ENCODE measurements around the gene ISM1. TPM values are rescaled to one million over a fixed set of nuclear protein-coding genes. Genes with fewer than 3 reads are reported as not detected.
A peak's percentile ranks its signal among the peaks of the same experiment; 100 is the strongest.

ISM1 gene
- total and polyA plus RNA-seq, 4 donors: 6.0 to 11.6 (median 9.3) TPM

GRCh38 chr20:13250251-13250650, 29.2 kb downstream of the ISM1 start:
- no peak overlapping the region for H3K4me3 ChIP-seq (ENCODE audit: low read depth, low read length)
- no peaks in the 10 kb centered on the region for H3K27me3 ChIP-seq (ENCODE audit: control insufficient read depth, insufficient read depth, low read length)
- DNase-seq (ENCODE audit: low read depth in 4 of 6, low spot score in 6 of 6): peak in 5 of 6 donors; percentile 38 to 89 (median 57)
- peak overlapping the region; percentile 33 for H3K27ac ChIP-seq (ENCODE audit: low read depth, low read length)
- no peaks in the 10 kb centered on the region for H3K36me3 ChIP-seq (ENCODE audit: control insufficient read depth, insufficient read depth, low read length)
- peaks cover 9% of the 10 kb centered on the region for H3K4me1 ChIP-seq (ENCODE audit: control insufficient read depth, insufficient read depth, low read length)
- no peaks in the 10 kb centered on the region for H3K9me3 ChIP-seq (ENCODE audit: control insufficient read depth, insufficient read depth, low read length)
- WGBS (ENCODE audit: insufficient coverage): 27% methylated on average over 6 of the region's 6 CpGs

- Histone ChIP-seq H3K27ac (ENCODE audit: low read depth, low read length) (peak overlapping the region; percentile 10), H3K36me3 (ENCODE audit: control insufficient read depth, insufficient read depth, low read length) (no peaks in the 10 kb centered on the region), H3K4me3 (ENCODE audit: low read depth, low read length) (no peak overlapping the region), H3K27me3 (ENCODE audit: control insufficient read depth, insufficient read depth, low read length) (no peaks in the 10 kb centered on the region), H3K4me1 (ENCODE audit: control insufficient read depth, insufficient read depth, low read length) (peaks cover 9% of the 10 kb centered on the region), H3K9me3 (ENCODE audit: control insufficient read depth, insufficient read depth, low read length) (no peaks in the 10 kb centered on the region)
- 85% methylated on average over 7 of the region's 8 CpGs for WGBS (ENCODE audit: insufficient coverage)
- DNase-seq (ENCODE audit: low read depth in 4 of 6, low spot score in 6 of 6): no peak
These were observed 30.2 kb downstream of the ISM1 start for GRCh38 chr20:13251106-13251903.

GRCh38 chr20:13251904-13252297, 30.8 kb downstream of the ISM1 start:
- peak in 1 of 6 donors; percentile 66 for DNase-seq (ENCODE audit: low read depth in 4 of 6, low spot score in 6 of 6)
- Histone ChIP-seq H3K9me3 (ENCODE audit: control insufficient read depth, insufficient read depth, low read length) (no peaks in the 10 kb centered on the region), H3K36me3 (ENCODE audit: control insufficient read depth, insufficient read depth, low read length) (no peaks in the 10 kb centered on the region), H3K4me1 (ENCODE audit: control insufficient read depth, insufficient read depth, low read length) (peaks cover 9% of the 10 kb centered on the region), H3K27me3 (ENCODE audit: control insufficient read depth, insufficient read depth, low read length) (no peaks in the 10 kb centered on the region), H3K4me3 (ENCODE audit: low read depth, low read length) (no peak overlapping the region), H3K27ac (ENCODE audit: low read depth, low read length) (no peak overlapping the region)
- WGBS (ENCODE audit: insufficient coverage): 63% methylated on average over 2 of the region's 2 CpGs

GRCh38 chr20:13255356-13255755, 34.3 kb downstream of the ISM1 start:
- DNase-seq (ENCODE audit: low read depth in 4 of 6, low spot score in 6 of 6): no peak
- H3K36me3 ChIP-seq (ENCODE audit: control insufficient read depth, insufficient read depth, low read length): no peaks in the 10 kb centered on the region
- H3K27me3 ChIP-seq (ENCODE audit: control insufficient read depth, insufficient read depth, low read length): no peaks in the 10 kb centered on the region
- H3K4me3 ChIP-seq (ENCODE audit: low read depth, low read length): no peak overlapping the region
- no CpG with 5 or more reads among the region's 1 CpG for WGBS (ENCODE audit: insufficient coverage)
- no peaks in the 10 kb centered on the region for H3K4me1 ChIP-seq (ENCODE audit: control insufficient read depth, insufficient read depth, low read length)
- no peak overlapping the region for H3K27ac ChIP-seq (ENCODE audit: low read depth, low read length)
- no peaks in the 10 kb centered on the region for H3K9me3 ChIP-seq (ENCODE audit: control insufficient read depth, insufficient read depth, low read length)

- no peaks in the 10 kb centered on the region for H3K4me1 ChIP-seq (ENCODE audit: control insufficient read depth, insufficient read depth, low read length)
- no peaks in the 10 kb centered on the region for H3K36me3 ChIP-seq (ENCODE audit: control insufficient read depth, insufficient read depth, low read length)
- H3K9me3 ChIP-seq (ENCODE audit: control insufficient read depth, insufficient read depth, low read length): no peaks in the 10 kb centered on the region
- no peak overlapping the region for H3K27ac ChIP-seq (ENCODE audit: low read depth, low read length)
- WGBS (ENCODE audit: insufficient coverage): 92% methylated on average over 2 of the region's 3 CpGs
- H3K4me3 ChIP-seq (ENCODE audit: low read depth, low read length): no peak overlapping the region
- no peak for DNase-seq (ENCODE audit: low read depth in 4 of 6, low spot score in 6 of 6)
- H3K27me3 ChIP-seq (ENCODE audit: control insufficient read depth, insufficient read depth, low read length): no peaks in the 10 kb centered on the region
These were observed 35.5 kb downstream of the ISM1 start for GRCh38 chr20:13256606-13257005.

GRCh38 chr20:13259921-13260320, 38.8 kb downstream of the ISM1 start:
- DNase-seq (ENCODE audit: low read depth in 4 of 6, low spot score in 6 of 6): no peak
- no peaks in the 10 kb centered on the region for H3K27me3 ChIP-seq (ENCODE audit: control insufficient read depth, insufficient read depth, low read length)
- WGBS (ENCODE audit: insufficient coverage): 65% methylated on average over 2 of the region's 3 CpGs
- peaks cover 3% of the 10 kb centered on the region for H3K4me1 ChIP-seq (ENCODE audit: control insufficient read depth, insufficient read depth, low read length)
- H3K27ac ChIP-seq (ENCODE audit: low read depth, low read length): no peak overlapping the region
- H3K4me3 ChIP-seq (ENCODE audit: low read depth, low read length): no peak overlapping the region
- no peaks in the 10 kb centered on the region for H3K36me3 ChIP-seq (ENCODE audit: control insufficient read depth, insufficient read depth, low read length)
- no peaks in the 10 kb centered on the region for H3K9me3 ChIP-seq (ENCODE audit: control insufficient read depth, insufficient read depth, low read length)

- WGBS (ENCODE audit: insufficient coverage): 47% methylated on average over 3 of the region's 7 CpGs
- Histone ChIP-seq H3K9me3 (ENCODE audit: control insufficient read depth, insufficient read depth, low read length) (no peaks in the 10 kb centered on the region), H3K27me3 (ENCODE audit: control insufficient read depth, insufficient read depth, low read length) (no peaks in the 10 kb centered on the region), H3K4me3 (ENCODE audit: low read depth, low read length) (no peak overlapping the region), H3K27ac (ENCODE audit: low read depth, low read length) (no peak overlapping the region), H3K36me3 (ENCODE audit: control insufficient read depth, insufficient read depth, low read length) (no peaks in the 10 kb centered on the region), H3K4me1 (ENCODE audit: control insufficient read depth, insufficient read depth, low read length) (peaks cover 3% of the 10 kb centered on the region)
- DNase-seq (ENCODE audit: low read depth in 4 of 6, low spot score in 6 of 6): peak in 1 of 6 donors; percentile 72
These were observed 39.7 kb downstream of the ISM1 start for GRCh38 chr20:13260650-13261279.

- peaks cover 3% of the 10 kb centered on the region for H3K4me1 ChIP-seq (ENCODE audit: control insufficient read depth, insufficient read depth, low read length)
- H3K36me3 ChIP-seq (ENCODE audit: control insufficient read depth, insufficient read depth, low read length): no peaks in the 10 kb centered on the region
- no peak overlapping the region for H3K27ac ChIP-seq (ENCODE audit: low read depth, low read length)
- H3K4me3 ChIP-seq (ENCODE audit: low read depth, low read length): no peak overlapping the region
- H3K9me3 ChIP-seq (ENCODE audit: control insufficient read depth, insufficient read depth, low read length): no peaks in the 10 kb centered on the region
- peak in 2 of 6 donors; percentile 32 to 44 for DNase-seq (ENCODE audit: low read depth in 4 of 6, low spot score in 6 of 6)
- no peaks in the 10 kb centered on the region for H3K27me3 ChIP-seq (ENCODE audit: control insufficient read depth, insufficient read depth, low read length)
- 90% methylated on average over 4 of the region's 8 CpGs for WGBS (ENCODE audit: insufficient coverage)
These were observed 40.6 kb downstream of the ISM1 start for GRCh38 chr20:13261460-13262301.

GRCh38 chr20:13262302-13262650, 41.2 kb downstream of the ISM1 start:
- no peak for DNase-seq (ENCODE audit: low read depth in 4 of 6, low spot score in 6 of 6)
- 50% methylated on average over 1 of the region's 2 CpGs for WGBS (ENCODE audit: insufficient coverage)
- no peaks in the 10 kb centered on the region for H3K9me3 ChIP-seq (ENCODE audit: control insufficient read depth, insufficient read depth, low read length)

More at GRCh38 chr20:13262302-13262650, 41.2 kb downstream of the ISM1 start:
- peaks cover 3% of the 10 kb centered on the region for H3K4me1 ChIP-seq (ENCODE audit: control insufficient read depth, insufficient read depth, low read length)
- H3K27me3 ChIP-seq (ENCODE audit: control insufficient read depth, insufficient read depth, low read length): no peaks in the 10 kb centered on the region
- no peak overlapping the region for H3K27ac ChIP-seq (ENCODE audit: low read depth, low read length)
- H3K36me3 ChIP-seq (ENCODE audit: control insufficient read depth, insufficient read depth, low read length): no peaks in the 10 kb centered on the region
- H3K4me3 ChIP-seq (ENCODE audit: low read depth, low read length): no peak overlapping the region
